Naive thymus-derived CD8-positive, alpha-beta T cell (primary cell): Measurements from ENCODE around the gene TULP4. TPM values are rescaled to one million over a fixed set of nuclear protein-coding genes. Genes with fewer than 3 reads are reported as not detected.
"Not testable (repeated sequence)": the region's sequence is repeated elsewhere in the genome, so short reads cannot be mapped to it uniquely, and the experiment has no call there.

Source experiments
- ATAC-seq, 2 donors: fragments of 150-1000 bp; cut with Tn5 transposase in 1 of 2; sonication (Bioruptor Pico), chemical (Tn5 transposase) in 1 of 2; 1 replicate in 1 of 2; 2 replicates in 1 of 2; pipeline ENCODE4 v1.10.0; 2021; ENCODE audit warnings: mild to moderate bottlenecking in 2 of 2, moderate library complexity in 2 of 2
- POLR2A ChIA-PET: fragments of 350-600 bp; sonication (Branson Sonifier 250); formaldehyde crosslinking; loops from one replicate; lab custom pipeline; 2021; ENCODE audit warnings: antibody characterized with exemption; lab: Charles Lee
- DNase-seq, 10 donors: peaks; one replicate each; pipeline versions ENCODE4 v3.0.0 to v3.0.0-alpha.2; 2020 to 2022
- H3K27ac Mint-ChIP-seq, 10 donors: one replicate each; pipeline ENCODE4 v1.8.0; 2020 to 2022; ENCODE audit warnings: mild to moderate bottlenecking in 10 of 10, mixed read lengths in 10 of 10, moderate library complexity in 4 of 10, inconsistent platforms in 1 of 10
- H3K27me3 Mint-ChIP-seq, 5 donors: one replicate each; pipeline ENCODE4 v1.8.0; 2021 to 2022; ENCODE audit warnings: mixed read lengths in 5 of 5
- H3K36me3 Mint-ChIP-seq, 3 donors: one replicate each; pipeline ENCODE4 v1.8.0; 2020 to 2022; ENCODE audit warnings: mixed read lengths in 3 of 3, mild to moderate bottlenecking in 2 of 3, inconsistent platforms in 1 of 3
- H3K4me1 Mint-ChIP-seq, 4 donors: one replicate each; pipeline ENCODE4 v1.8.0; 2021 to 2022; ENCODE audit warnings: mixed read lengths in 4 of 4
- H3K4me3 Mint-ChIP-seq, 10 donors: one replicate each; pipeline ENCODE4 v1.8.0; 2020 to 2022; ENCODE audit warnings: mild to moderate bottlenecking in 10 of 10, mixed read lengths in 10 of 10, moderate library complexity in 6 of 10, inconsistent platforms in 1 of 10
- H3K9me3 Mint-ChIP-seq, 9 donors: one replicate each; pipeline ENCODE4 v1.8.0; 2020 to 2022; ENCODE audit warnings: mixed read lengths in 9 of 9, mild to moderate bottlenecking in 3 of 9, inconsistent platforms in 1 of 9, moderate library complexity in 1 of 9
- polyA plus RNA-seq, 3 donors: library from polyadenylated mRNA; unstranded; fragments of 300-500 nt; fragmentation: Illumina TruSeq; gene quantifications; one replicate each; pipeline ENCODE4 v1.2.3, GENCODE V29; 2021
- total RNA-seq, 8 experiments: library from RNA in 2 of 8; stranded (reverse) in 2 of 8; gene quantifications; one replicate each; pipeline ENCODE4 v1.2.3 and lab custom pipeline; 2021 to 2026

TULP4 gene
- total and polyA plus RNA-seq, 5 experiments from 2014 or later, result 18.9 to 59.5 (median 25.8) TPM

DNA sequence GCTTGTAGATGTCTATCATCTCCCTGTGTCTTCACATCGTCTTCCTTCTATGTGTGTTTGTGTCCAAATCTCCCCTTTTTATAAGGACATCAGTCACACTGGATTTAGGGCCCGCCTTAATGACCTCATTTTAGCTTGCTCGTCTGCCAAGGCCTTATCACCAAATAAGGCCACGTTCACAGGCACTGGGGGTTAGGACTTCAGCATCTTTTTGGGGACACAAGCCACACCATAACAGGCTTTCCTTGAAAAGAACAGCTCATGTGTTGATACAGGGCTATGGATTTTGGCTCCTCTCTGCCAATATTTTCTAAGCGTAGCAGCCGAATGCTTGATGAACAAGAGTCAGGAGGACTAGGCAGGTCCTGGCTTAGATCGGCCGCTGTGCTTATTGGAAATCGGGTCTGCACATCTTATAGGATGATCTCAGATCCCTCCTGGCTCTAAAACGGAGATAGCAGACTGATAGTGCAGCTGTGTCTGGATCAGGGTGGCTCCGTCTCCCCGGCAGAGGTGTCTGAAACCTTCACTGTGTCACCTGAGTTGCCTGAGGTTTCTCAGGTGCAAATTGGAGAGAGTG, 231.4 kb downstream of the TULP4 start:
- ATAC-seq (no peak), DNase-seq (no peak)
- H3K4me3 Mint-ChIP-seq, result no peak overlapping the region
- peaks cover 0 to 1% (median 0%) of the 10 kb centered on the region in 4 donors for H3K4me1 Mint-ChIP-seq
- POLR2A ChIA-PET, result no interaction called here
- H3K9me3 Mint-ChIP-seq, result no peaks in the 10 kb centered on the region
- H3K36me3 Mint-ChIP-seq, result no peaks in the 10 kb centered on the region
- H3K27ac Mint-ChIP-seq, result no peak overlapping the region
- H3K27me3 Mint-ChIP-seq, result peaks cover 15 to 52% (median 27%) of the 10 kb centered on the region in 5 donors

DNA sequence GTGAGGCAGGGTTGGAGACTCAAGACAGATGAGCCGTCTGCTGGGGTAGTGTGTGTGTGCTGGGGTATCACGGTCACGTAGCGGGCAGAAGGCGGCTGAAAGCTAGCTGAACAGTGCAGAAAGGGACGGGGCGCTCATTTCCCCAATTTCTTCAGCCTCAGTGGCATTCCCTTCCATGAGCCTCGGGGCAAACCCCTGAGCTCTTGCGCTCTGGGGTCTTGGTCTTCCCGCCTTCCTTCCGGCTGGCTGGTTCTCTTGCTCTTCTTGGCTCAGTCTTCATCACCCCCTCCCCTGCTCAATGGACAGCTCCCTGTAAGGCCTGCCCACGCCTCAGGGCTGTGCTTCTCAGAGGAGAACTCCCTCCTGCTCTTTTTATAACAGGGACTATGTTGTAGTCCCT, 232.2 kb downstream of the TULP4 start:
- H3K27ac Mint-ChIP-seq, result no peak overlapping the region
- ATAC-seq (no peak), DNase-seq (no peak)
- no peaks in the 10 kb centered on the region for H3K9me3 Mint-ChIP-seq
- no peaks in the 10 kb centered on the region for H3K36me3 Mint-ChIP-seq
- no peak overlapping the region for H3K4me3 Mint-ChIP-seq
- POLR2A ChIA-PET, result no interaction called here
- H3K4me1 Mint-ChIP-seq, result peaks cover 0 to 1% (median 0%) of the 10 kb centered on the region in 4 donors
- peaks cover 13 to 45% (median 21%) of the 10 kb centered on the region in 5 donors for H3K27me3 Mint-ChIP-seq

GRCh38 chr6:158545043-158545966, 233.0 kb downstream of the TULP4 start:
- Mint-ChIP-seq H3K9me3 (no peaks in the 10 kb centered on the region), H3K36me3 (no peaks in the 10 kb centered on the region), H3K27ac (no peak overlapping the region), H3K27me3 (peaks cover 7 to 36% (median 13%) of the 10 kb centered on the region in 5 donors), H3K4me1 (peaks cover 0 to 1% (median 0%) of the 10 kb centered on the region in 4 donors), H3K4me3 (no peak overlapping the region)
- DNase-seq (no peak), ATAC-seq (no peak)
- POLR2A ChIA-PET, result no interaction called here

DNA sequence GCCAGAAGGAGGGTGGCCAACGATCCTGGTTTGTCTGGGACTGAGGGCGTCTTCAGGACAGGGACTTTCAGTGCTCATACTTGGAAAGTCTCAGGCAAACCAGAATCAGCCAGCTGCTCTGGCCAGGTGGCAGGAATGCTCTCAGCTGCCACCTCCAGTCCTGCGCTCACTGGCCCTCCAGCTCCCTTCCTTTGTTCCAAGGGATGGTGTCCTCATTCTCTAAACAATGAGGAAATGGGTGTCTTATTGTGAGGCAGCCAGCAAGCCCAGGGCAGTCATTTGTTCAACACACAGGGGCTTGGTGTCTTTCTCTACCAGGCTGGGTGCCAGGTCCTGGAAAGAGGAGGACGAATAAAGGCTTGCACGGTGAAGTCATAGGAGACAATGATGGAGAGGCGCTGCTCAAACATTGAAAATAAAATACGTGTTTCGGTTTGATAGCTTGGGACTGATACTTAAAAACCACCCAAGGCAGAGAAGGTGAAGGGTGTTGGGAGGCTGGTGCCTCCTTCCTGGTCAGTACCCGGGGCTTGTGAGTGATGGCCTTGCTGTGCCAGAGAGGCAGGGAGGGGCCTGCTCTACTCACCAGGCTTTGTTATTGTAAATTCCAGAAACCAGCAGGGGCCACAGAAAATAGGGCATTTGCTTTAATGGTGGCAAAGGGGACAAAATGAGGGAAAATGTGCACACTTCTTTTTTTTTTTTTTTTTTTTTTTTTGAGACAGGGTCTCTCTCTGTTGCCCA, 236.3 kb downstream of the TULP4 start:
- H3K27me3 Mint-ChIP-seq, result peaks cover 3 to 18% (median 8%) of the 10 kb centered on the region in 5 donors
- no peak for ATAC-seq
- no peaks in the 10 kb centered on the region for H3K9me3 Mint-ChIP-seq
- peaks cover 0 to 1% (median 0%) of the 10 kb centered on the region in 4 donors for H3K4me1 Mint-ChIP-seq
- POLR2A ChIA-PET, result no interaction called here
- no peak for DNase-seq
- no peaks in the 10 kb centered on the region for H3K36me3 Mint-ChIP-seq
- no peak overlapping the region for H3K4me3 Mint-ChIP-seq
- H3K27ac Mint-ChIP-seq, result no peak overlapping the region

GRCh38 chr6:158552055-158552795, 240.0 kb downstream of the TULP4 start:
- H3K27me3 Mint-ChIP-seq, result peaks cover 0 to 5% (median 0%) of the 10 kb centered on the region in 5 donors
- H3K27ac Mint-ChIP-seq, result no peak overlapping the region
- H3K36me3 Mint-ChIP-seq, result no peaks in the 10 kb centered on the region
- POLR2A ChIA-PET, result no interaction called here
- no peaks in the 10 kb centered on the region for H3K4me1 Mint-ChIP-seq
- DNase-seq (no peak), ATAC-seq (no peak)
- no peaks in the 10 kb centered on the region for H3K9me3 Mint-ChIP-seq
- H3K4me3 Mint-ChIP-seq, result no peak overlapping the region

DNA sequence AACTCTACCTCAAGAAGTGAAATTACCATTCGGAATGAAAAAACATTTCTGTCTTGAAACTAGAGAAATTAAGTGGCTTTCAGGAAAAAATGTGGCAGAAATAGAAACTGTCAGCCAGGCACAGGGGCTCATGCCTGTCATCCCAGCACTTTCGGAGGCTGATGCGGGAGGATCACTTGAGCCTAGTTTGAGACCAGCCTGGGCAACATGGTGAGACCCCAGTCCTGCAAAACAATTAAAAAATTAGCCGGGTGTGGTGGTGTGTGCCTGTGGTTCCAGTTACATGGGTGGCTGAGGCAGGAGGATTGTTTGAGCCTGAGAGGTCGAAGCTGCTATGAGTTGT, 240.5 kb downstream of the TULP4 start:
- Mint-ChIP-seq H3K36me3 (no peaks in the 10 kb centered on the region), H3K9me3 (no peaks in the 10 kb centered on the region), H3K4me3 (no peak overlapping the region), H3K27me3 (peaks cover 0 to 5% (median 0%) of the 10 kb centered on the region in 5 donors), H3K4me1 (no peaks in the 10 kb centered on the region), H3K27ac (no peak overlapping the region)
- DNase-seq (no peak), ATAC-seq (no peak)
- POLR2A ChIA-PET, result no interaction called here

GRCh38 chr6:158554611-158555361, 242.5 kb downstream of the TULP4 start:
- Mint-ChIP-seq H3K27ac (no peak overlapping the region), H3K9me3 (no peaks in the 10 kb centered on the region), H3K36me3 (no peaks in the 10 kb centered on the region), H3K4me1 (peaks cover 0 to 7% (median 5%) of the 10 kb centered on the region in 4 donors), H3K27me3 (peaks cover 0 to 5% (median 0%) of the 10 kb centered on the region in 5 donors), H3K4me3 (no peak overlapping the region)
- no peak for DNase-seq
- ATAC-seq, result no peak
- POLR2A ChIA-PET, result interaction anchor here (1.6 kb wide), 1 partner anchor 14 kb away, joined by 7 read pairs; no protein-coding TSS in a partner anchor

DNA sequence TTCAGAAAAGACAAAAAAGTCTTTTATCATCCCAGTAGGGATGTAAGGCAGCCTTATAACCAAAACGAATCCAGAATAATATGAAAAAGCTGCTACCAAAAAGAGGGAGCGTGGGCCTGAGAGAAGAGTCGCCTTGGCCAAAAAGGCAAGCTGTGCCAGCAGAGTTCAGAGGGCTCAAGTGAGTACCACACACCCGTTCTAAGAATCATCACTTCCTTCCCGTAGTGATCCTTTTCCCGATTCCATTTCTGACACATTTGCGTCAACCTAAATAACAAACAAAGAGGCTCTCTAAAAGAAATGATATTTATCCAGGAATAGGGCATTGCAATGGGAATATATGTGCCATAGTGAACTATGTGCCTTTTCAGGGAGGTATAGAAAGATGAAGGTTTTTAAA, 243.8 kb downstream of the TULP4 start:
- ATAC-seq (no peak), DNase-seq (no peak)
- H3K27me3 Mint-ChIP-seq, result peaks cover 0 to 5% (median 0%) of the 10 kb centered on the region in 5 donors
- POLR2A ChIA-PET, result no interaction called here
- peaks cover 4 to 13% (median 11%) of the 10 kb centered on the region in 4 donors for H3K4me1 Mint-ChIP-seq
- H3K4me3 Mint-ChIP-seq, result no peak overlapping the region
- no peak overlapping the region for H3K27ac Mint-ChIP-seq
- no peaks in the 10 kb centered on the region for H3K9me3 Mint-ChIP-seq
- no peaks in the 10 kb centered on the region for H3K36me3 Mint-ChIP-seq

GRCh38 chr6:158557110-158557509, 244.8 kb downstream of the TULP4 start:
- H3K27ac Mint-ChIP-seq, DNase-seq: not testable (repeated sequence)

GRCh38 chr6:158557927-158558326, 245.7 kb downstream of the TULP4 start:
- no peaks in the 10 kb centered on the region for H3K27me3 Mint-ChIP-seq
- peak overlapping the region in 1 of 10 donors; percentile 22 for H3K27ac Mint-ChIP-seq
- ATAC-seq (no peak), DNase-seq (no peak)
- peaks cover 16 to 31% (median 28%) of the 10 kb centered on the region in 4 donors for H3K4me1 Mint-ChIP-seq
- POLR2A ChIA-PET, result no interaction called here
- no peaks in the 10 kb centered on the region for H3K9me3 Mint-ChIP-seq
- peak overlapping the region in 4 of 10 donors; percentile 24 to 63 (median 42) for H3K4me3 Mint-ChIP-seq
- no peaks in the 10 kb centered on the region for H3K36me3 Mint-ChIP-seq

More at GRCh38 chr6:158557110-158557509, 244.8 kb downstream of the TULP4 start:
- ATAC-seq, H3K36me3 Mint-ChIP-seq, H3K9me3 Mint-ChIP-seq, H3K27me3 Mint-ChIP-seq: not testable (repeated sequence)
- peak overlapping the region in 3 of 10 donors; percentile 22 to 45 (median 45) for H3K4me3 Mint-ChIP-seq
- POLR2A ChIA-PET, result interaction anchor here (0.6 kb wide), 1 partner anchor 10 kb away, joined by 3 read pairs; no protein-coding TSS in a partner anchor
- H3K4me1 Mint-ChIP-seq, result peaks cover 11 to 23% (median 21%) of the 10 kb centered on the region in 4 donors

DNA sequence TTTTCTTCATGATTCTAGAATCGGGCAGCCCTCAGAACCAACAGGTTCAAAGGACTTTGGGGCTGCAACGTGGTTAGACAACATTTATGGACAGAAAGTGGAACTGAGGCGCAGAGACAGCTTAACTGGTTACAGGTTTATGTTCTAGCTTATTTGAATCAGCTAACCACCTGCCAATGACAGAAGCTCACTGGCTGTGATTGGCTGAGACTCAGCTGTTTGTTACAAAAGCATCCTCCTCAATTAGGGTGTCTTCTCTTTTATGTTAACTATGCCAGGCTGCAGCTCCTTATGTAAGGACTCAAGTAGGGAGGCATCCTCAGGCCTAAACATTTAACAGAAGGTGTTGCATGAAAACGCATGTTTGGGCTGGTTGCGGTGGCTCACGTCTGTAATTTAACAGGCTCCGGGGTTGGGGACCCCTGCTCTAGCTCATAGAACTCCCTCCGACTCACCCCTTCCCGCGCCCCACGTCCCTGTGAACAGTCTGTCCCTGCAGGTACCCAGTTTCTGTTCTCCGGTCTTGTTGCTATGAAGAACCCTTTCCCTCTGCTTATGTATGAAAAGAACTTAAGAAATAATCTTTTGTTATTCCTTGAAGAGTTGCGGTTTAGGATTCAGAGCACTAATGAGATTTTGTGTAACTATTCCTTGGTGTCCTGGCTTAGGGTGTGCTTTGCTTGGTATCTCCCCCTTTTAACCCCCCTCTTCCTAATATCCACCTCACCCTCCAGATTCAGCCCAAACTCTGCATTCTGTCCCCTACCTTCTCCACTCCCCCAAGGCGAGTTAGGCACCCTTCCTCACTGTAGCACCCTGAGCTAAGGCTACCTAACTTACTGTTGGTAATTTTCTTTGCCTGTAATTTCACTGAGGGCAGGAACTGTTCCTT, 246.4 kb downstream of the TULP4 start:
- Mint-ChIP-seq H3K4me3 (peak overlapping the region; percentile 51 to 94 (median 75)), H3K27me3 (no peaks in the 10 kb centered on the region), H3K9me3 (no peaks in the 10 kb centered on the region), H3K27ac (peak overlapping the region; percentile 16 to 88 (median 80)), H3K36me3 (no peaks in the 10 kb centered on the region), H3K4me1 (peaks cover 16 to 35% (median 30%) of the 10 kb centered on the region in 4 donors)
- POLR2A ChIA-PET, result interaction anchor here (0.9 to 1.9 kb wide), 6 partner anchors 10 to 93 kb away, joined by 4 to 10 read pairs (median 5); no protein-coding TSS in a partner anchor
- ATAC-seq (no peak), DNase-seq (no peak)
